ENCODE measurements around the gene CDKAL1. TPM values are rescaled to one million over a fixed set of nuclear protein-coding genes. Genes with fewer than 3 reads are reported as not detected.

Gene CDKAL1
- total RNA-seq, 2 experiments from 2014 or later, result 22.6 to 22.7 TPM

DNA sequence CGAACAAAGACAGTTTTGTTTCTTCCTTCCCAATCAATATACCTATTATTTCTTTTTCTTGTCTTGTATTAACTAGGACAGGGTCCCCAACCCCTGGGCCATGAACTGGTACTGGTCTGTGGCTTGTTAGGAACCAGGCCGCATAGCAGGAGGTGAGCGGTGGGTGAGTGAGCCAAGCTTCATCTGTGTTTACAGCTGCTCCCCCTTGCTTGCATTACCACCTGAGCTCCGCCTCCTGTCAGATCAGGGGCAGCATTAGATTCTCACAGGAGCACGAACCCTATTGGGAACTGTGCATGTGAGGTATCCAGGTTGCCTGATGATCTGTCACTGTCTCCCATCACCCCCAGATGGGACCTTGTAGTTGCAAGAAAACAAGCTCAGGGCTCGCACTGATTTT, 151.9 kb downstream of the CDKAL1 start:
- Mint-ChIP-seq H3K9me3 (peaks cover 3% of the 10 kb centered on the region), H3K27ac (no peak overlapping the region), H3K36me3 (peaks cover 27% of the 10 kb centered on the region), H3K4me3 (no peak overlapping the region), H3K4me1 (peaks cover 43% of the 10 kb centered on the region), H3K27me3 (no peaks in the 10 kb centered on the region)
- DNase-seq, result no peak

DNA sequence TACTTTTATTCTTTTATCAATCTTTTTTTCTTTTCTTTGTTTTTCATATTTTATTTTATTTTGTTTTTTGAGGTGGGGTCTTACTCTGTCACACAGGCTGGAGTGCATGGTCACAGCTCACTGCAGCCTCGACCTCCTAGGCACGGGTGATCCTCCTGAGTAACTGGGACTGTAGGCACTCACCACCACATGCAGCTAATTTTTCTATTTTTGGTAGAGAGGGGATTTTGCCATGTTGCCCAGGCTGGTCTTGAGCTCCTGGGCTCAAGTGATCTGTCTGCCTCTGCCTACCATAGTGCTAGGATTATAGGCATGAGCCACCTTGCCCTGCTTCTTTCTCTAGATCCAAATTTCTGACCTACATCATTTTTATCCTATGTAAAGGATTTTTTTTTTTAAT, 153.2 kb downstream of the CDKAL1 start:
- peaks cover 27% of the 10 kb centered on the region for H3K36me3 Mint-ChIP-seq
- no peak for DNase-seq

GRCh38 chr6:20688710-20689500, 154.6 kb downstream of the CDKAL1 start:
- Mint-ChIP-seq H3K4me3 (peak overlapping the region; percentile 43), H3K27ac (peak overlapping the region; percentile 34), H3K27me3 (no peaks in the 10 kb centered on the region), H3K4me1 (peaks cover 50% of the 10 kb centered on the region), H3K36me3 (peaks cover 31% of the 10 kb centered on the region), H3K9me3 (peaks cover 9% of the 10 kb centered on the region)
- DNase-seq, result no peak

More for the DNA sequence above, 153.2 kb downstream of the CDKAL1 start:
- H3K9me3 Mint-ChIP-seq, result peaks cover 5% of the 10 kb centered on the region
- peaks cover 45% of the 10 kb centered on the region for H3K4me1 Mint-ChIP-seq
- no peak overlapping the region for H3K27ac Mint-ChIP-seq
- H3K4me3 Mint-ChIP-seq, result no peak overlapping the region
- no peaks in the 10 kb centered on the region for H3K27me3 Mint-ChIP-seq

DNA sequence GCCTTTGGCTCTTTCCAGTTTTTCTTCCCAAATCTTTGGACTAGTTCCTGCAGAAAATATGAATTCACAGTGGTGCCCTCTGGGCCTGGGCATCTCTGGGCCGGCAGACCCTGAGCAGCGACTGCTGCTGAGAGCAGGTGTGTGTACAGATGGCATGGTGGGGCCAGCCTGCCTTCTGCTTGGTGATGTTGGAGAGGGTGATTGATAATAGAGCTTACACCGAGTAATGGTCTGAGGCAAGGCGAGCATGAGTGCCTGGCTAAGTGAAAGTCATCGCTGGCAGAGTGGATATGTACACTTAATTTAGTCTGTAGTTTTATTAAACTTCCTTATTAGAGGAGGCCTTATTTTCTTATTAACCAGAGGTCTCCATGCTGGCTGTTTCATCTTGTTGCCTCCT, 156.9 kb downstream of the CDKAL1 start:
- Mint-ChIP-seq H3K27ac (no peak overlapping the region), H3K4me1 (peaks cover 50% of the 10 kb centered on the region), H3K9me3 (peaks cover 5% of the 10 kb centered on the region), H3K27me3 (no peaks in the 10 kb centered on the region), H3K4me3 (no peak overlapping the region), H3K36me3 (peaks cover 24% of the 10 kb centered on the region)
- no peak for DNase-seq

- no peaks in the 10 kb centered on the region for H3K27me3 Mint-ChIP-seq
- peak overlapping the region; percentile 72 for H3K27ac Mint-ChIP-seq
- no peak overlapping the region for H3K4me3 Mint-ChIP-seq
- H3K4me1 Mint-ChIP-seq, result peaks cover 50% of the 10 kb centered on the region
- H3K9me3 Mint-ChIP-seq, result peaks cover 5% of the 10 kb centered on the region
- H3K36me3 Mint-ChIP-seq, result peaks cover 24% of the 10 kb centered on the region
- no peak for DNase-seq
Observed at GRCh38 chr6:20692023-20692422, 157.8 kb downstream of the CDKAL1 start.

DNA sequence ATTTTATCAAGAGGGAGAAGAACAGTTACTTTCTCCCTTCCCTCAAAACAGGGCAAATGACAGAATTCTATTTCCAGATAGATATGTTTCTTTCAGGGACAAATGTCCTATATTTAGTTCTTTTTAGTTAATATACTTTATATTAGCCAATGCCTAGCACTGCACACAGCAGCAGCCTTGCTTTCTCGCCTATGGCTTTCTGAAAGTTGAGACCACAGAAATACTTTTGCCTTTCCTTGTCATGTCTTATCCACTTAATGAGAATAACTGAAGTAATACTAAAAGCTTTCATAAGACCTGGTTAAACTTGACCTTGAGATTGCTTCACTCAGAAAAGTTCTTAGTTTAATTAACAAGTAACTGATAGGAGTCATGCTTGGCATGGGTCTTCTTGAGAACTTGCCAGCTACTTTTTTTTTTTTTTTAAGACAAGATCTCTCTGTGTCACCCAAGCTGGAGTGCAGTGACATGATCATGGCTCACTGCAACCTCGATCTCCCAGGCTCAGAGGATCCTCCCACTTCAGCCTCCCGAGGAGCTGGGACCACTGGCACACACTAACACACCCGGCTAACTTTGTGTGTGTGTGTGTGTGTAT, 159.3 kb downstream of the CDKAL1 start:
- H3K27me3 Mint-ChIP-seq, result no peaks in the 10 kb centered on the region
- peaks cover 5% of the 10 kb centered on the region for H3K9me3 Mint-ChIP-seq
- peaks cover 18% of the 10 kb centered on the region for H3K36me3 Mint-ChIP-seq
- H3K27ac Mint-ChIP-seq, result no peak overlapping the region
- peaks cover 50% of the 10 kb centered on the region for H3K4me1 Mint-ChIP-seq
- DNase-seq, result no peak
- H3K4me3 Mint-ChIP-seq, result no peak overlapping the region

- no peak overlapping the region for H3K27ac Mint-ChIP-seq
- DNase-seq, result no peak
- H3K36me3 Mint-ChIP-seq, result peaks cover 17% of the 10 kb centered on the region
- H3K4me1 Mint-ChIP-seq, result peaks cover 38% of the 10 kb centered on the region
- H3K9me3 Mint-ChIP-seq, result peaks cover 4% of the 10 kb centered on the region
- no peak overlapping the region for H3K4me3 Mint-ChIP-seq
- H3K27me3 Mint-ChIP-seq, result no peaks in the 10 kb centered on the region
Observed at GRCh38 chr6:20696676-20697075, 162.4 kb downstream of the CDKAL1 start.

DNA sequence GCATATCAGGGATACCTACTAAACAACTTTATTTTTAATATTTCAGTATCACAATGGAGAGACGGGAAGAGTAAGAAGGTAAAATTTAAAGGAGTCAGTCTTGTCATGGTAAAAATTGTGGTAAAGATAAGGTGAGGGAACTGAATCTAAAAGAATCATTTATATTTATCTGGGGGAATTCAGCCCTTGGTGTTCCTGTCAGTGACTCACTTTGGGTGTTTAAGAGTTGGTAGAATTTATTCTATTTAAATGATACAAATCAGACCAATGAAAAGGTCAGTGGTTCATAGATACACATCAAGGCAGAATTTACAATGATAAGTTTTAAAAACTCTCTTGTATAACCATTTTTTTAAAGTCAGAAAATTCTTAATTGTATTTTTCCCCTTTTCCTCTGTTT, 164.4 kb downstream of the CDKAL1 start:
- peaks cover 2% of the 10 kb centered on the region for H3K9me3 Mint-ChIP-seq
- no peaks in the 10 kb centered on the region for H3K27me3 Mint-ChIP-seq
- peaks cover 38% of the 10 kb centered on the region for H3K4me1 Mint-ChIP-seq
- DNase-seq, result no peak
- no peak overlapping the region for H3K4me3 Mint-ChIP-seq
- H3K36me3 Mint-ChIP-seq, result peaks cover 19% of the 10 kb centered on the region
- H3K27ac Mint-ChIP-seq, result no peak overlapping the region

DNA sequence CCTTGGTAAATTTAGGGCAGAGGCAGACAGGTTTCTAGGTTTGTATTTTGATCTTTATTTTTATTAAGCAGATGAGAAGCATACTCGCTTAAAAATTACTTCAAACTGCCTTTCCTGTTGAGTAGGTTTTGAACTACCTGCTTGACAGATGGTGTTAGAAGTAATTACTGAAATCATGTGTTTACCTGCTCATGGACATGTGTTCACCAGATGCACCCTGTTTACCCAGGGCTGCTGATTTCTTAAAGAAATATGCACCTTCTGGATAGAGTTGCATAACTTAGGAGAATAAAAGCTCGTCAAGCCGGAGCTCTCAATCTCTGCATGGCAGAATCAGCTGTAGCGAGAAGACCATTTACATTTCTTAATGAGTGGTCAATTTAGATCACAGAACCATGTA, 165.1 kb downstream of the CDKAL1 start:
- Mint-ChIP-seq H3K4me1 (peaks cover 42% of the 10 kb centered on the region), H3K27me3 (no peaks in the 10 kb centered on the region), H3K9me3 (peaks cover 2% of the 10 kb centered on the region), H3K4me3 (no peak overlapping the region), H3K27ac (no peak overlapping the region), H3K36me3 (peaks cover 16% of the 10 kb centered on the region)
- no peak for DNase-seq

DNA sequence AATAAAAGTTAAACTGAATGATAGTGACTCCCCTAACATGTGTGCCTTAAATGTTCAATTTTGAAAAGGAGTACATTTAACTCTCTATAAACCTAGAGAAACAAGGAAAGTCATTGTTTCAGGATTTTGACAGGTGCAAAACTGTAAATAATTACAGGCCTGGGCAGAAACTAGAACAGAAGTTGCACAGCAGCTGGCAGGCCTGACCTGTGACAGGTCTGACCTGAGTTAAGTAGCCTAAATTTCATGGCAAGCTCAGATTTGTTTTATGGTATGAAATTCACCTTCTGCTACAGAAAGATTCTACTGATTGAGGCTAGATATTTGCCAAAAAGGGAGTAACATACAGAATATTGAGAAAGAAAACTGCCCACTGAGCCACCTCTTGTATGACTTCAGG, 166.1 kb downstream of the CDKAL1 start:
- Mint-ChIP-seq H3K27me3 (no peaks in the 10 kb centered on the region), H3K4me3 (no peak overlapping the region), H3K4me1 (peaks cover 40% of the 10 kb centered on the region), H3K27ac (no peak overlapping the region), H3K36me3 (peaks cover 14% of the 10 kb centered on the region), H3K9me3 (peaks cover 2% of the 10 kb centered on the region)
- DNase-seq, result no peak

DNA sequence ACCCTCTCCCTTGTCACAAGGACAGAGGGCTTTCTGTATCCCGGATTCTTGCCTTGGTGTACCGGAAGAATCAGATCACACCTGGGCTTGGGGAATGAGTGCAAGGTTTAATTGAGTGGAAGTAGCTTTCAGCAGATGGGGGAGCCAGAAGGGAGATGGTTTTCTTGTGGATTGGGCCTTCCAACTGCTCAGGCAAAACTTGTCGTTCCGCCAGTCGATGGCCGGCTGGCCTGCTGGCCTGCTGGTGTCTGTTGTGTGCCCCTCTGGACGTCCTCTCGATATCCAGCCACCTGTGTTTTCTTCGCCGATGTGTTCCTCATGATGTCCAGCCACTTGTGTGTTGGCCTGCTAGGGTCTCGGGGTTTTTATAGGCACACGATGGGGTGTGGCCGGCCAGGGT, 168.1 kb downstream of the CDKAL1 start:
- Mint-ChIP-seq H3K4me3 (no peak overlapping the region), H3K27ac (peak overlapping the region; percentile 6), H3K36me3 (peaks cover 17% of the 10 kb centered on the region), H3K4me1 (peaks cover 49% of the 10 kb centered on the region), H3K27me3 (no peaks in the 10 kb centered on the region), H3K9me3 (peaks cover 2% of the 10 kb centered on the region)
- DNase-seq, result no peak

GRCh38 chr6:20703049-20703448, 168.8 kb downstream of the CDKAL1 start:
- Mint-ChIP-seq H3K4me3 (no peak overlapping the region), H3K36me3 (peaks cover 17% of the 10 kb centered on the region), H3K27ac (no peak overlapping the region), H3K9me3 (peaks cover 2% of the 10 kb centered on the region), H3K4me1 (peaks cover 48% of the 10 kb centered on the region), H3K27me3 (no peaks in the 10 kb centered on the region)
- no peak for DNase-seq

- H3K27ac Mint-ChIP-seq, result no peak overlapping the region
- peaks cover 3% of the 10 kb centered on the region for H3K9me3 Mint-ChIP-seq
- no peaks in the 10 kb centered on the region for H3K27me3 Mint-ChIP-seq
- H3K36me3 Mint-ChIP-seq, result peaks cover 17% of the 10 kb centered on the region
- H3K4me1 Mint-ChIP-seq, result peaks cover 52% of the 10 kb centered on the region
- no peak overlapping the region for H3K4me3 Mint-ChIP-seq
- no peak for DNase-seq
Observed at GRCh38 chr6:20704325-20705025, 170.2 kb downstream of the CDKAL1 start.

DNA sequence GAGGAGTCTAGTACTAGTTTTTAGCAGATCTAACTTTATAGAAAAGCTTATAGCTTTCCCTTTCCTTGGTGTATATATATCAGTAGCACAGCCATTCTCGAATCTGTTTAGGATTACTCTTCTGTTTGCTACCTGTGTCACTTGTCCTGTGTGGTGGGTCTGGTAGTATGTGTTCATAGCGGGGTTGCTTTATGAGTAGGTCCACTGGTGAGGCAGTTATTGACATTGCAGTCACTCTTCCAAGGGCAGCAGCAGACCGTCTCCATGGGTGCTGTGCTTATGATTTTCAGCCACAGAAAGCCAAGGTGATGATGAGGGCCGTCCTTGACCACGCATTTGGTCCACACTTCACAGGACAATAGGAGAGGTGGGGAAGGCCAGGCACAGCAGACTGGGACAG, 171.5 kb downstream of the CDKAL1 start:
- no peaks in the 10 kb centered on the region for H3K27me3 Mint-ChIP-seq
- peaks cover 5% of the 10 kb centered on the region for H3K9me3 Mint-ChIP-seq
- DNase-seq, result no peak
- no peak overlapping the region for H3K27ac Mint-ChIP-seq
- H3K4me1 Mint-ChIP-seq, result peaks cover 56% of the 10 kb centered on the region
- peaks cover 12% of the 10 kb centered on the region for H3K36me3 Mint-ChIP-seq
- H3K4me3 Mint-ChIP-seq, result no peak overlapping the region

DNA sequence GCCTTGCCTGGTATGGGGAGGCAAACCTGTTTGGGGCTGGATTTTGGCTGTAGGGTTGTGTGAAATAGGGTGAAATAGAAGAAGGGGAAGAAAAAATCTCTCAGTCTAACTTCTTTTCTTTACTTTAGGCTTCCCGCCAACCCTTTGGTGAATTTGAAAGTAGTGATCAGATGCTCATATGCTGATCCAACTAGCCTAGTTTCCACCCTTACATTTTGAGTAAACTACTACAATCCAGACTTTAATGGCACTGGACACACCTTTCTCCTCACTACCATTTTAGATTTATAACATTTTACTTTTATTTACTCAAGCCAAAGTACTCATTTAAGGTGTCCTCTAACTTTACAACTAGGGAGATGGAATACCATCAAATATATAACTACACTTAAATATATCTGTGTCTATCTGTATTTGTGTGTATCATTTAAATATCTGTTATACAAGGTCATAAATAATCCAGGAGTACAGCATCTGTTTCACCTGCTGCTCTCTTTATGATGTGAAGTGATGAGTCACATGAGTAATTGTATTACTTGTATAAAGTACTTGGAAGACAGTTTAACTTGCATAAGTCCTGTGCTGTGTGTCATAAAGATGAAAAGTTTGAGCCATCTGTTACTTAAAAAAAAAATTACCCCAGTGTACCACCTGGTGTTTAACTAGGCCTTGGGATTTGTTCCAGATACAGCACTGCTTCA, 172.1 kb downstream of the CDKAL1 start:
- DNase-seq, result no peak
- H3K4me3 Mint-ChIP-seq, result no peak overlapping the region
- no peak overlapping the region for H3K27ac Mint-ChIP-seq
- H3K36me3 Mint-ChIP-seq, result peaks cover 16% of the 10 kb centered on the region
- H3K4me1 Mint-ChIP-seq, result peaks cover 55% of the 10 kb centered on the region
- H3K9me3 Mint-ChIP-seq, result peaks cover 5% of the 10 kb centered on the region
- H3K27me3 Mint-ChIP-seq, result no peaks in the 10 kb centered on the region

All from activated naive CD8-positive, alpha-beta T cell treated with anti-CD3 and anti-CD28 coated beads for 36 hours (primary cell).